ENCODE measurements around the gene WWOX. TPM values are rescaled to one million over a fixed set of nuclear protein-coding genes. Genes with fewer than 3 reads are reported as not detected.
"Not testable (repeated sequence)": the region's sequence is repeated elsewhere in the genome, so short reads cannot be mapped to it uniquely, and the experiment has no call there.

Gene WWOX
- total RNA-seq, 4 donors from 2014 or later = 12.9 to 53.5 (median 25.6) TPM

GRCh38 chr16:79045191-79045590 is 945.7 kb downstream of the WWOX start:
- 56% methylated on average over 2 of the region's 2 CpGs; no CpG with 5 or more reads in 1 of the 2 donors for WGBS, 2 donors (ENCODE audit: low coverage in 1 of 2)
- ATAC-seq = no peak

GRCh38 chr16:79047337-79047736 is 947.9 kb downstream of the WWOX start:
- H3K27ac ChIP-seq = no peak overlapping the region
- H3K9me3 ChIP-seq = no peaks in the 10 kb centered on the region
- WGBS, 2 donors (ENCODE audit: low coverage in 1 of 2) = 55 to 66% methylated on average over 3 of the region's 3 CpGs
- peak in 2 of 4 experiments; percentile 13 to 23 for TF ChIP-seq CTCF (IDR thresholded peaks at IDR 0.05)
- TF ChIP-seq POLR2AphosphoS5 (IDR thresholded peaks at IDR 0.05) = no peak
- no peaks in the 10 kb centered on the region for H3K27me3 ChIP-seq
- ATAC-seq = no peak
- H3K4me3 ChIP-seq = no peak overlapping the region
- no peaks in the 10 kb centered on the region for H3K4me1 ChIP-seq
- no peaks in the 10 kb centered on the region for H3K36me3 ChIP-seq

More at GRCh38 chr16:79045191-79045590, 945.7 kb downstream of the WWOX start:
- Histone ChIP-seq H3K27ac (no peak overlapping the region), H3K4me3 (no peak overlapping the region), H3K36me3 (no peaks in the 10 kb centered on the region), H3K4me1 (no peaks in the 10 kb centered on the region), H3K9me3 (no peaks in the 10 kb centered on the region), H3K27me3 (no peaks in the 10 kb centered on the region)
- TF ChIP-seq POLR2AphosphoS5 (IDR thresholded peaks at IDR 0.05) (no peak), POLR2A (IDR thresholded peaks at IDR 0.05) (no peak), EP300 (IDR thresholded peaks at IDR 0.05) (no peak), CTCF (IDR thresholded peaks at IDR 0.05) (no peak)

GRCh38 chr16:79049040-79049439 is 949.6 kb downstream of the WWOX start:
- Histone ChIP-seq H3K36me3 (no peaks in the 10 kb centered on the region), H3K27ac (no peak overlapping the region), H3K4me1 (no peaks in the 10 kb centered on the region), H3K9me3 (no peaks in the 10 kb centered on the region), H3K27me3 (no peaks in the 10 kb centered on the region), H3K4me3 (no peak overlapping the region)
- no peak for ATAC-seq
- 97% methylated on average over 5 of the region's 6 CpGs for WGBS, 2 donors (ENCODE audit: low coverage in 1 of 2)
- TF ChIP-seq POLR2AphosphoS5 (IDR thresholded peaks at IDR 0.05) (no peak), POLR2A (IDR thresholded peaks at IDR 0.05) (no peak), EP300 (IDR thresholded peaks at IDR 0.05) (no peak), CTCF (IDR thresholded peaks at IDR 0.05) (no peak)

- 93% methylated on average over 3 of the region's 4 CpGs; no CpG with 5 or more reads in 1 of the 2 donors for WGBS, 2 donors (ENCODE audit: low coverage in 1 of 2)
- Histone ChIP-seq H3K4me1 (no peaks in the 10 kb centered on the region), H3K9me3 (no peaks in the 10 kb centered on the region), H3K27me3 (no peaks in the 10 kb centered on the region), H3K4me3 (no peak overlapping the region), H3K27ac (no peak overlapping the region), H3K36me3 (no peaks in the 10 kb centered on the region)
- TF ChIP-seq POLR2A (IDR thresholded peaks at IDR 0.05) (no peak), POLR2AphosphoS5 (IDR thresholded peaks at IDR 0.05) (no peak), CTCF (IDR thresholded peaks at IDR 0.05) (no peak), EP300 (IDR thresholded peaks at IDR 0.05) (no peak)
- ATAC-seq = no peak
These were observed 950.6 kb downstream of the WWOX start for GRCh38 chr16:79050063-79050462.

DNA sequence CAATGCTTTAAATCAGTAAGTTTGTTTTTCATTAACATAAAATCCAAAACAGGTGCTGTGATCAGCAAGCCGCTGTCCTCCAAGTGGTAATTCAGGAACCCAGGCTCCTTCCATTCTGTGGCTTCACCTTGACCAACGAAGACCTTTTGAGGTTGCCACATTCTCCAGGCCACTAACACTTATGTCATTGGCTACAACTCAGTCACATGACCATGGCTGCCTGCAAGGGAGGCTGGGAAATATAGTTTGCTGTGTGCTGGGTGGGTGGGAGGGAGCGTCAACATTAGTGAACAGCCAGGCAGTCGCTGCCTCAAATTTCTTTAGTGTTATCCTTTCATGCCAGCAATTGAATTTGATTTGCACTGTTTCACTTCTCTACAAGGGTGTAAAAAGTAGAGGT is 951.9 kb downstream of the WWOX start:
- Histone ChIP-seq H3K4me3 (no peak overlapping the region), H3K9me3 (no peaks in the 10 kb centered on the region), H3K27me3 (no peaks in the 10 kb centered on the region), H3K27ac (no peak overlapping the region), H3K4me1 (no peaks in the 10 kb centered on the region), H3K36me3 (no peaks in the 10 kb centered on the region)
- 80 to 98% methylated on average over 2 to 4 of the region's 4 CpGs for WGBS, 2 donors (ENCODE audit: low coverage in 1 of 2)
- no peak for TF ChIP-seq CTCF (IDR thresholded peaks at IDR 0.05)
- no peak for TF ChIP-seq POLR2AphosphoS5 (IDR thresholded peaks at IDR 0.05)
- no peak for TF ChIP-seq EP300 (IDR thresholded peaks at IDR 0.05)
- TF ChIP-seq POLR2A (IDR thresholded peaks at IDR 0.05) = no peak
- no peak for ATAC-seq

- not testable (repeated sequence) for H3K4me1 ChIP-seq, H3K27me3 ChIP-seq, H3K36me3 ChIP-seq, H3K9me3 ChIP-seq, H3K27ac ChIP-seq, H3K4me3 ChIP-seq, ATAC-seq
- WGBS, 2 donors (ENCODE audit: low coverage in 1 of 2) = 100% methylated on average over 1 of the region's 4 CpGs
These were observed 952.7 kb downstream of the WWOX start for GRCh38 chr16:79052198-79052597.

All from gastroesophageal sphincter (tissue), 4 donors.